Measurements from ENCODE around the gene SPATA25.

DNA sequence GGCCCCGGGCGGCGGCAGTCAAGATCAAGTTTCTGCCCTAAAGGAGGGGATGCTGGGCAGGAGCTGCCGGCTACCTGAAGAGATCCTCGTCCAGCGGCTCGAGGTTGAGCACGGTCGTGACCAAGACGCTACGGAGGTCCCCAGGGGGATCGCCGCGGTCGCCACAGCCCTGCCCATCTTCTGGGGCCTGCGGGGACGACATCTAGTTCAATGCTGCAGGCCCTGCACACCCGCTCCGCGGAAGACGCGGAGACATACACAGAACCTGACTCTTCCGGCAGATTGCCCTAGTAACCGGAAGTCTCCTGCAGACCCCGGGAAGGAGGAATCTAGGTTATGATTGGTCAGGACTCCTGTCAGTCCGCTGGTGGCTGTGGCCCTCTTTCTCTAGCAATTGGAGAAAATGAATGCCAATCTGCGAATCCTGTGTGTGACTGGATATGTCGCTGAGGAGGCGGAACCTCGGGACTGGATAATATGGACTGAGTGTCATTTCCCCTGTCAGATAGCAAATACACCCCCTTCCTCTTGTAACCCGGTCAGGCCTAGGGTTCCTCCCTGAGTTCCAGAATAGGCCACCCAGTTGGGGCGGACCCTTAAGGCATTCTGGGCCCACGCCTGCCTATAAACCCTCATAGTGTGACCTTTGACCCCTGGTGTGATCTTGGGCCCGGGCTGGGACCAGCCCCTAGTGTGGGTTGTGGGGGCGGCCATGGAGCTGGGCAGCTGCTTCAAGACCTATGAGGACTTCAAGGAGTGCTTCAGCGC lies 30.1 kb downstream of the SPATA25 start, which contains the start of the genes ACOT8 and ZSWIM3:
- TF ChIP-seq, protein P1, sequence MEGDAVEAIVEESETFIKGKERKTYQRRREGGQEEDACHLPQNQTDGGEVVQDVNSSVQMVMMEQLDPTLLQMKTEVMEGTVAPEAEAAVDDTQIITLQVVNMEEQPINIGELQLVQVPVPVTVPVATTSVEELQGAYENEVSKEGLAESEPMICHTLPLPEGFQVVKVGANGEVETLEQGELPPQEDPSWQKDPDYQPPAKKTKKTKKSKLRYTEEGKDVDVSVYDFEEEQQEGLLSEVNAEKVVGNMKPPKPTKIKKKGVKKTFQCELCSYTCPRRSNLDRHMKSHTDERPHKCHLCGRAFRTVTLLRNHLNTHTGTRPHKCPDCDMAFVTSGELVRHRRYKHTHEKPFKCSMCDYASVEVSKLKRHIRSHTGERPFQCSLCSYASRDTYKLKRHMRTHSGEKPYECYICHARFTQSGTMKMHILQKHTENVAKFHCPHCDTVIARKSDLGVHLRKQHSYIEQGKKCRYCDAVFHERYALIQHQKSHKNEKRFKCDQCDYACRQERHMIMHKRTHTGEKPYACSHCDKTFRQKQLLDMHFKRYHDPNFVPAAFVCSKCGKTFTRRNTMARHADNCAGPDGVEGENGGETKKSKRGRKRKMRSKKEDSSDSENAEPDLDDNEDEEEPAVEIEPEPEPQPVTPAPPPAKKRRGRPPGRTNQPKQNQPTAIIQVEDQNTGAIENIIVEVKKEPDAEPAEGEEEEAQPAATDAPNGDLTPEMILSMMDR (IDR thresholded peaks at IDR 0.05): no peak
- TF ChIP-seq POLR2A (IDR thresholded peaks at IDR 0.05): no peak
